GM12878 (cell line): ENCODE results near the gene SWI5. TPM values are rescaled to one million over a fixed set of nuclear protein-coding genes. Genes with fewer than 3 reads are reported as not detected.

Experiments used
- ATAC-seq: fragments of 200-7000 bp; cut with Tn5 transposase; 3 replicates; pipeline ENCODE4 v1.9.1; 2020; ENCODE audit warnings: mild to moderate bottlenecking, moderate library complexity
- BruUV-seq: library from RNA; stranded (reverse); fragments of 400-500 nt; replicated peaks from 2 replicates; lab custom pipeline; 2021; lab: Mats Ljungman, UMichigan
- CTCF ChIA-PET: fragments of 300-600 bp; sonication (Branson Sonifier 250); formaldehyde crosslinking; extraction: SDS; loops from one replicate; lab custom pipeline; 2021; ENCODE audit warnings: inconsistent platforms; lab: Yijun Ruan, JAX
- POLR2A ChIA-PET: fragments of 350-600 bp; formaldehyde crosslinking; extraction: SDS; loops from one replicate; lab custom pipeline; 2021; ENCODE audit warnings: inconsistent platforms; lab: Charles Lee
- RAD21 ChIA-PET: fragments of 300-600 bp; sonication (Branson Sonifier 250); formaldehyde crosslinking; loops from one replicate; lab custom pipeline; 2023; ENCODE audit warnings: antibody characterized with exemption; ENCODE audit not compliant: unreplicated experiment; lab: Charles Lee
- SMC1A ChIA-PET: fragments of 300-600 bp; sonication (Branson Sonifier 250); formaldehyde crosslinking; loops from one replicate; lab custom pipeline; 2023; ENCODE audit not compliant: unreplicated experiment, uncharacterized antibody; lab: Charles Lee
- DNase-seq: peaks from one replicate; pipeline ENCODE4 v3.0.0-alpha.2; 2011; ENCODE audit warnings: low read depth, low spot score
- FAIRE-seq: peaks from 3 replicates; lab custom pipeline; 2011; peaks lifted over from hg19 to GRCh38; lab: Jason Lieb, UNC
- H2AFZ ChIP-seq: 2 replicates; pipeline ENCODE4 v1.6.0; 2011; ENCODE audit warnings: low read depth, low read length, control low read depth; ENCODE audit not compliant: control insufficient read depth
- H3K27ac ChIP-seq: 2 replicates; pipeline ENCODE4 v1.5.1; 2011; ENCODE audit warnings: control low read depth; ENCODE audit not compliant: control insufficient read depth, insufficient read depth
- H3K27me3 ChIP-seq, 2 experiments: replicated peaks in 1 of 2; 2 replicates each; pipeline versions ENCODE4 v1.6.0 to v1.6.1; 2011; ENCODE audit warnings: low read length in 1 of 2; ENCODE audit not compliant: control insufficient read depth in 2 of 2, insufficient read depth in 2 of 2
- H3K36me3 ChIP-seq, 2 experiments: 2 replicates each; pipeline ENCODE4 v1.5.1; 2011; ENCODE audit warnings: low read length in 1 of 2; ENCODE audit not compliant: control insufficient read depth in 2 of 2, insufficient read depth in 2 of 2
- H3K4me1 ChIP-seq: 2 replicates; pipeline ENCODE4 v1.6.1; 2011; ENCODE audit warnings: mild to moderate bottlenecking, low read length, moderate library complexity, mixed read lengths; ENCODE audit not compliant: control insufficient read depth, insufficient read depth
- H3K4me2 ChIP-seq: 2 replicates; pipeline ENCODE4 v1.6.0; 2011; ENCODE audit warnings: control low read depth; ENCODE audit not compliant: control insufficient read depth, insufficient read depth
- H3K4me3 ChIP-seq: fragments of 200-600 bp; sonication (generic); 2 replicates; pipeline ENCODE4 v1.5.1; 2016
- H3K79me2 ChIP-seq: 2 replicates; pipeline ENCODE4 v1.6.0; 2011; ENCODE audit warnings: low read length; ENCODE audit not compliant: control insufficient read depth, insufficient read depth
- H3K9ac ChIP-seq: 2 replicates; pipeline ENCODE4 v1.8.0; 2011; ENCODE audit warnings: low read length, control low read depth, mixed read lengths; ENCODE audit not compliant: control insufficient read depth, insufficient read depth
- H3K9me3 ChIP-seq: replicated peaks from 3 replicates; pipeline ENCODE4 v1.5.1; 2011; ENCODE audit warnings: mild to moderate bottlenecking, low read length; ENCODE audit not compliant: control insufficient read depth, insufficient read depth
- H4K20me1 ChIP-seq: 2 replicates; pipeline ENCODE4 v1.6.0; 2011; ENCODE audit not compliant: control insufficient read depth, insufficient read depth
- MTA2 ChIP-seq: fragments of 450-650 bp; IDR thresholded peaks from 2 replicates; pipeline ENCODE4 v1.6.1; 2016; ENCODE audit warnings: low read depth, mild to moderate bottlenecking, moderate library complexity
- MXI1 ChIP-seq: fragments of 150-350 bp; IDR thresholded peaks from 2 replicates; pipeline ENCODE4 v1.6.1; 2011; ENCODE audit warnings: low read depth, mild to moderate bottlenecking, inconsistent platforms, low read length, improper control_type of control experiment
- POLR2AphosphoS2 ChIP-seq: IDR thresholded peaks from 2 replicates; pipeline ENCODE4 v1.6.1; 2011; ENCODE audit warnings: low read depth, mild to moderate bottlenecking, low read length, improper control_type of control experiment, moderate library complexity
- RCOR1 ChIP-seq: conservative IDR thresholded peaks from 2 replicates; pipeline ENCODE4 v1.6.1; 2012; ENCODE audit warnings: low read depth, low read length, improper control_type of control experiment
- SP1 ChIP-seq: IDR thresholded peaks from one replicate; pipeline ENCODE4 v1.6.1; 2011; ENCODE audit warnings: low read depth, low read length
- TCF12 ChIP-seq: IDR thresholded peaks from 2 replicates; pipeline ENCODE4 v1.6.1; 2011; ENCODE audit warnings: low read depth, mild to moderate bottlenecking, low read length
- ZNF217 ChIP-seq: fragments of 450-650 bp; IDR thresholded peaks from 2 replicates; pipeline ENCODE4 v1.6.1; 2017; ENCODE audit warnings: antibody characterized with exemption, mild to moderate bottlenecking
- WGBS: methylation state at CpG from one replicate; pipeline ENCODE4 v1.1.6; 2016; ENCODE audit warnings: low lambda C conversion rate; ENCODE audit not compliant: insufficient replicate concordance, insufficient coverage; ENCODE audit errors: missing lambda C conversion rate; 5-methylcytosine and 5-hydroxymethylcytosine counted together
- in situ Hi-C: fragments of 300-500 bp; cut with MboI; formaldehyde crosslinking; loops from 9 replicates; pipeline ENCODE4 v1.14.3; 2018; ENCODE audit warnings: mixed read lengths
- intact Hi-C: fragments of 100-400 bp; cut with micrococcal nuclease; formaldehyde crosslinking; loops from one replicate; pipeline ENCODE4 v1.14.2; 2022; ENCODE audit not compliant: unreplicated experiment
- polyA plus RNA-seq, 11 experiments: library from polyadenylated mRNA; depleted of rRNA in 4 of 11; unstranded in 6 of 11; stranded (reverse) in 5 of 11; fragments of >200 nt; fragmentation: Nextera tagmentation in 4 of 11; fragmentation: Illumina TruSeq in 1 of 11; extraction: Ambion mirVana in 4 of 11; extraction: Trizol in 1 of 11; gene quantifications; 1 replicate in 1 of 11; 2 replicates in 10 of 11; pipeline versions ENCODE4 v1.2.1 to v1.2.3, GENCODE V29; 2011 to 2016; ENCODE audit warnings: inconsistent platforms in 2 of 11, missing spikeins in 2 of 11, low read depth in 1 of 11
- total RNA-seq, 4 experiments: library from RNA; depleted of rRNA in 3 of 4; stranded (reverse); fragments of >200 nt in 3 of 4; fragmentation: Illumina TruSeq in 1 of 4; extraction: Trizol in 1 of 4; gene quantifications; 2 replicates each; pipeline versions ENCODE4 v1.2.1 to v1.2.3, GENCODE V29; 2013 to 2021
- TF ChIP-seq, protein P1 (sequence below): IDR thresholded peaks from 2 replicates; pipeline ENCODE4 v1.6.1; 2011; ENCODE audit warnings: mild to moderate bottlenecking, low read depth, low read length, moderate library complexity; ENCODE audit not compliant: insufficient replicate concordance
- TF ChIP-seq, protein P2 (sequence below): fragments of 450-650 bp; conservative IDR thresholded peaks from 2 replicates; pipeline ENCODE4 v1.6.1; 2017; ENCODE audit warnings: mild to moderate bottlenecking, moderate library complexity
- TF ChIP-seq, protein P3 (sequence below): fragments of 150-350 bp; IDR thresholded peaks from 2 replicates; pipeline ENCODE4 v1.6.1; 2016; ENCODE audit warnings: low read depth, low read length
- TF ChIP-seq, protein P4 (sequence below): IDR thresholded peaks from 2 replicates; pipeline ENCODE4 v1.6.1; 2012; ENCODE audit warnings: improper control_type of control experiment, low read depth, low read length; ENCODE audit not compliant: insufficient replicate concordance

Gene SWI5
- total and polyA plus RNA-seq, 10 of the 15 experiments (the other 5 are each of a cell fraction or from before 2014, with no cell fraction given) = 13.3 to 36.2 (median 18.1) TPM

DNA sequence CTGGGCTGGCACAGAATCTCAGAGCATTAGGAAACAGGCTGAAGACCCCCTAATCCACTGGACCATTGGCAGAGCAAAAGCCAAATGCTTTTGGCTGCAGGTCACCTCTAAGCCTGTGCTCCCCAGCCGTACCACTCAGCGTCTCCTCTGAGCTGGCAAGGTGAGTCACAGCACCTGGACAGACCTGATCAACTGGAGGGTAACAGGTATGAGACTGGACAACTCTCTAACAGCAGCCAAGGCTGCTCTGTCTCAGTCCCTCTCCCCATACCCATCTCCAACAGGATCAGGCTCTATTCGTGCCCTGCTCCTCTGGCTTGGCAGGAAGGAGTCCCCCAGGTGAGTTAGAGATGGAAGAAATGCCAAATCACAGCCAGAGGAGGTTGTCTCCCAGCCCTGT lies 5.0 kb upstream of the SWI5 start:
- Histone ChIP-seq H4K20me1 (no peaks in the 10 kb centered on the region), H3K27ac (no peak overlapping the region), H2AFZ (no peak overlapping the region), H3K79me2 (peaks cover 14% of the 10 kb centered on the region), H3K4me3 (no peak overlapping the region), H3K27me3 (no peaks in the 10 kb centered on the region), H3K9ac (no peak overlapping the region), H3K4me1 (0 out of 2 replicates have a peak, but pooled peaks cover 4% of the 10 kb centered on the region), H3K36me3 (peaks cover 2 to 17% of the 10 kb centered on the region in 2 experiments), H3K4me2 (no peak overlapping the region), H3K9me3 (no peaks in the 10 kb centered on the region)
- ChIA-PET SMC1A (interaction anchor here (0.6 kb wide), 1 partner anchor 129 kb away, joined by 3 read pairs; no protein-coding TSS in a partner anchor), CTCF (interaction anchor here (0.7 to 3.5 kb wide), 2 partner anchors 10 to 16 kb away, joined by 3 to 11 read pairs; no protein-coding TSS in a partner anchor), POLR2A (no interaction called here), RAD21 (no interaction called here)
- no TSS peak for BruUV-seq
- no peak for DNase-seq
- WGBS = 81% methylated on average over 3 of the region's 3 CpGs
- in situ Hi-C loops = no loop called here
- FAIRE-seq = no peak
- ATAC-seq = no peak
- intact Hi-C loops = no loop called here
- TF ChIP-seq, protein P1, sequence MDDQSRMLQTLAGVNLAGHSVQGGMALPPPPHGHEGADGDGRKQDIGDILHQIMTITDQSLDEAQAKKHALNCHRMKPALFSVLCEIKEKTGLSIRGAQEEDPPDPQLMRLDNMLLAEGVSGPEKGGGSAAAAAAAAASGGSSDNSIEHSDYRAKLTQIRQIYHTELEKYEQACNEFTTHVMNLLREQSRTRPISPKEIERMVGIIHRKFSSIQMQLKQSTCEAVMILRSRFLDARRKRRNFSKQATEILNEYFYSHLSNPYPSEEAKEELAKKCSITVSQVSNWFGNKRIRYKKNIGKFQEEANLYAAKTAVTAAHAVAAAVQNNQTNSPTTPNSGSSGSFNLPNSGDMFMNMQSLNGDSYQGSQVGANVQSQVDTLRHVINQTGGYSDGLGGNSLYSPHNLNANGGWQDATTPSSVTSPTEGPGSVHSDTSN = no peak
- TF ChIP-seq MTA2 (no peak), RCOR1 (no peak), ZNF217 (no peak), TCF12 (no peak), POLR2AphosphoS2 (no peak), SP1 (no peak), MXI1 (no peak)
- TF ChIP-seq, protein P2, sequence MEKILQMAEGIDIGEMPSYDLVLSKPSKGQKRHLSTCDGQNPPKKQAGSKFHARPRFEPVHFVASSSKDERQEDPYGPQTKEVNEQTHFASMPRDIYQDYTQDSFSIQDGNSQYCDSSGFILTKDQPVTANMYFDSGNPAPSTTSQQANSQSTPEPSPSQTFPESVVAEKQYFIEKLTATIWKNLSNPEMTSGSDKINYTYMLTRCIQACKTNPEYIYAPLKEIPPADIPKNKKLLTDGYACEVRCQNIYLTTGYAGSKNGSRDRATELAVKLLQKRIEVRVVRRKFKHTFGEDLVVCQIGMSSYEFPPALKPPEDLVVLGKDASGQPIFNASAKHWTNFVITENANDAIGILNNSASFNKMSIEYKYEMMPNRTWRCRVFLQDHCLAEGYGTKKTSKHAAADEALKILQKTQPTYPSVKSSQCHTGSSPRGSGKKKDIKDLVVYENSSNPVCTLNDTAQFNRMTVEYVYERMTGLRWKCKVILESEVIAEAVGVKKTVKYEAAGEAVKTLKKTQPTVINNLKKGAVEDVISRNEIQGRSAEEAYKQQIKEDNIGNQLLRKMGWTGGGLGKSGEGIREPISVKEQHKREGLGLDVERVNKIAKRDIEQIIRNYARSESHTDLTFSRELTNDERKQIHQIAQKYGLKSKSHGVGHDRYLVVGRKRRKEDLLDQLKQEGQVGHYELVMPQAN = no peak
- TF ChIP-seq, protein P3, sequence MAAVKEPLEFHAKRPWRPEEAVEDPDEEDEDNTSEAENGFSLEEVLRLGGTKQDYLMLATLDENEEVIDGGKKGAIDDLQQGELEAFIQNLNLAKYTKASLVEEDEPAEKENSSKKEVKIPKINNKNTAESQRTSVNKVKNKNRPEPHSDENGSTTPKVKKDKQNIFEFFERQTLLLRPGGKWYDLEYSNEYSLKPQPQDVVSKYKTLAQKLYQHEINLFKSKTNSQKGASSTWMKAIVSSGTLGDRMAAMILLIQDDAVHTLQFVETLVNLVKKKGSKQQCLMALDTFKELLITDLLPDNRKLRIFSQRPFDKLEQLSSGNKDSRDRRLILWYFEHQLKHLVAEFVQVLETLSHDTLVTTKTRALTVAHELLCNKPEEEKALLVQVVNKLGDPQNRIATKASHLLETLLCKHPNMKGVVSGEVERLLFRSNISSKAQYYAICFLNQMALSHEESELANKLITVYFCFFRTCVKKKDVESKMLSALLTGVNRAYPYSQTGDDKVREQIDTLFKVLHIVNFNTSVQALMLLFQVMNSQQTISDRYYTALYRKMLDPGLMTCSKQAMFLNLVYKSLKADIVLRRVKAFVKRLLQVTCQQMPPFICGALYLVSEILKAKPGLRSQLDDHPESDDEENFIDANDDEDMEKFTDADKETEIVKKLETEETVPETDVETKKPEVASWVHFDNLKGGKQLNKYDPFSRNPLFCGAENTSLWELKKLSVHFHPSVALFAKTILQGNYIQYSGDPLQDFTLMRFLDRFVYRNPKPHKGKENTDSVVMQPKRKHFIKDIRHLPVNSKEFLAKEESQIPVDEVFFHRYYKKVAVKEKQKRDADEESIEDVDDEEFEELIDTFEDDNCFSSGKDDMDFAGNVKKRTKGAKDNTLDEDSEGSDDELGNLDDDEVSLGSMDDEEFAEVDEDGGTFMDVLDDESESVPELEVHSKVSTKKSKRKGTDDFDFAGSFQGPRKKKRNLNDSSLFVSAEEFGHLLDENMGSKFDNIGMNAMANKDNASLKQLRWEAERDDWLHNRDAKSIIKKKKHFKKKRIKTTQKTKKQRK = no peak
- TF ChIP-seq, protein P4, sequence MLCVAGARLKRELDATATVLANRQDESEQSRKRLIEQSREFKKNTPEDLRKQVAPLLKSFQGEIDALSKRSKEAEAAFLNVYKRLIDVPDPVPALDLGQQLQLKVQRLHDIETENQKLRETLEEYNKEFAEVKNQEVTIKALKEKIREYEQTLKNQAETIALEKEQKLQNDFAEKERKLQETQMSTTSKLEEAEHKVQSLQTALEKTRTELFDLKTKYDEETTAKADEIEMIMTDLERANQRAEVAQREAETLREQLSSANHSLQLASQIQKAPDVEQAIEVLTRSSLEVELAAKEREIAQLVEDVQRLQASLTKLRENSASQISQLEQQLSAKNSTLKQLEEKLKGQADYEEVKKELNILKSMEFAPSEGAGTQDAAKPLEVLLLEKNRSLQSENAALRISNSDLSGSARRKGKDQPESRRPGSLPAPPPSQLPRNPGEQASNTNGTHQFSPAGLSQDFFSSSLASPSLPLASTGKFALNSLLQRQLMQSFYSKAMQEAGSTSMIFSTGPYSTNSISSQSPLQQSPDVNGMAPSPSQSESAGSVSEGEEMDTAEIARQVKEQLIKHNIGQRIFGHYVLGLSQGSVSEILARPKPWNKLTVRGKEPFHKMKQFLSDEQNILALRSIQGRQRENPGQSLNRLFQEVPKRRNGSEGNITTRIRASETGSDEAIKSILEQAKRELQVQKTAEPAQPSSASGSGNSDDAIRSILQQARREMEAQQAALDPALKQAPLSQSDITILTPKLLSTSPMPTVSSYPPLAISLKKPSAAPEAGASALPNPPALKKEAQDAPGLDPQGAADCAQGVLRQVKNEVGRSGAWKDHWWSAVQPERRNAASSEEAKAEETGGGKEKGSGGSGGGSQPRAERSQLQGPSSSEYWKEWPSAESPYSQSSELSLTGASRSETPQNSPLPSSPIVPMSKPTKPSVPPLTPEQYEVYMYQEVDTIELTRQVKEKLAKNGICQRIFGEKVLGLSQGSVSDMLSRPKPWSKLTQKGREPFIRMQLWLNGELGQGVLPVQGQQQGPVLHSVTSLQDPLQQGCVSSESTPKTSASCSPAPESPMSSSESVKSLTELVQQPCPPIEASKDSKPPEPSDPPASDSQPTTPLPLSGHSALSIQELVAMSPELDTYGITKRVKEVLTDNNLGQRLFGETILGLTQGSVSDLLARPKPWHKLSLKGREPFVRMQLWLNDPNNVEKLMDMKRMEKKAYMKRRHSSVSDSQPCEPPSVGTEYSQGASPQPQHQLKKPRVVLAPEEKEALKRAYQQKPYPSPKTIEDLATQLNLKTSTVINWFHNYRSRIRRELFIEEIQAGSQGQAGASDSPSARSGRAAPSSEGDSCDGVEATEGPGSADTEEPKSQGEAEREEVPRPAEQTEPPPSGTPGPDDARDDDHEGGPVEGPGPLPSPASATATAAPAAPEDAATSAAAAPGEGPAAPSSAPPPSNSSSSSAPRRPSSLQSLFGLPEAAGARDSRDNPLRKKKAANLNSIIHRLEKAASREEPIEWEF = no peak
